ENCODE measurements around the gene MAP2.

MAP2 gene

GRCh38 chr2:209648714-209649113, 224.9 kb downstream of the MAP2 start:
- DNase-seq (ENCODE audit: low read depth, low spot score): no peak

DNA sequence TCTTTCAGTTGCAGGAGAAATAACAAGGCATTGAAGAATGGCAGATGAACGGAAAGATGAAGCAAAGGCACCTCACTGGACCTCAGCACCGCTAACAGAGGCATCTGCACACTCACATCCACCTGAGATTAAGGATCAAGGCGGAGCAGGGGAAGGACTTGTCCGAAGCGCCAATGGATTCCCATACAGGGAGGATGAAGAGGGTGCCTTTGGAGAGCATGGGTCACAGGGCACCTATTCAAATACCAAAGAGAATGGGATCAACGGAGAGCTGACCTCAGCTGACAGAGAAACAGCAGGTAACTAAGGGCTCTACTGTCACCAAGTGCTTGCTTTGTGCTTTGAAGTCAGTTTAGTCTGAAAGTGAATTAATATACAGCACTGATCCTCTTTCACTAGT, 229.3 kb downstream of the MAP2 start:
- no peak for DNase-seq (ENCODE audit: low read depth, low spot score)

DNA sequence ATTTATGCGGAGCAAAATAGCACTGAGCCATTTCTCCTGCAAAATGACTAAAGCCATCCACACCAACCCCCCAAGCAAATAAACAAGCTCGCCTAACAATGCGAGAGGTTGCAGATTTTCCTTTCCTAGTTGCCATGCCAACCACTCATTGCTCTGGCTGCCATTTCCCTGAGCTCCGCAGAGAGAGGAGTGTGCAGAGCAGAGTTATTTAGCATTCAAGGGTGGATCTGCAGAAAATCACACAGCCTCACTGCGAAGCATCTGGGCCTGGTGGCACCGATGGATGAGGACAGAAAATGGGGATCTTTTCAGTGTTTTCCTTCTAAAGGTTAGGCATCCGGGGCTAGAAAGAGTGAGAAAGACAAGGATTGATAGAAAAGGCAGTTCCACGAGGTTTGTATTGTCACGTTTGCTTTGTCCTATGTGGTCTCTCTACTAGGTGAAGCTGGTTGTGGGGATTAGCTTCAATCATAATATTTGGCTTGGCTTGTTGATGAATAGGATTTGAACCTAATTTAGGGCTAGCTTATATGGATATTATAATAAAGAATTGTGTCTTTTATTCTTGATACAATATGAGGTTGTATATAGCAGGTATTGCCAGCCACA, 237.5 kb downstream of the MAP2 start:
- DNase-seq (ENCODE audit: low read depth, low spot score): no peak

DNA sequence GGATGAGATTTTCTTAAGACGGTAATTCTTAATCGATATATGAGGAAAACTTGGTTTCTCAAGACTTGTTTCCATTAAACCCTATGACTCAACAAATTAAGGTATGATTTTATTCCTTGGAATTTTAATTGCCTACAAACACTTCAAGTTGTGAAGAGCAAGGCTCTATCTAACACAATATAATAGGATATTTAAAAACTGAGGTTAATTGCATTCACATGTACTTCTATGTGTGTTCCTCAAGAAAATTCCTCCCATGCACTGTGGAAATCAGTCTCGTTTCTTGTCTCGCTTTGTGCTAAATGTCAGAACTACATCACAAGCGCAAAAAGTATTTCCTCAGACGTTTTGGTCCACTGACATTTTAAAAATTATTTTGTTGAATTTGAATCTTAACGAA, 238.2 kb downstream of the MAP2 start:
- DNase-seq (ENCODE audit: low read depth, low spot score): no peak

DNA sequence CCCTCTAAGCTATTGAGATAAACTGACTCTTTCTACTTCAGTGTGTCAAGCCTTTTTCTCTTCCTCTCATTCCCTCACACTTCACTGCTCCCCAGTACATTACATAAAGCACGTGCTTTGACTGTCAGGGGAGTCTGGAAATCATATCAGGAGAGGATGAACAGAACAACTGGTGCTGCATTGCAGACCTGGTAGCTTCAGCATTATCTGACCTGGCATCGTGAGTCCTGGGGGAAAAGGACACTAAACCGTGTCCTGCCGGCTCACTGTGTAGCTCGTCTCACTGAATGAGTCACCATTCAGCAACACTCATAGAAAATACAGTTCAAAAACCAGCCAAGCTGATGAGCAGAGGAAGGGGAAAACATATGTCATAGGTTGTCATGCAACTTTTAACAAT, 239.3 kb downstream of the MAP2 start:
- no peak for DNase-seq (ENCODE audit: low read depth, low spot score)

GRCh38 chr2:209663656-209664055, 239.8 kb downstream of the MAP2 start:
- no peak for DNase-seq (ENCODE audit: low read depth, low spot score)

DNA sequence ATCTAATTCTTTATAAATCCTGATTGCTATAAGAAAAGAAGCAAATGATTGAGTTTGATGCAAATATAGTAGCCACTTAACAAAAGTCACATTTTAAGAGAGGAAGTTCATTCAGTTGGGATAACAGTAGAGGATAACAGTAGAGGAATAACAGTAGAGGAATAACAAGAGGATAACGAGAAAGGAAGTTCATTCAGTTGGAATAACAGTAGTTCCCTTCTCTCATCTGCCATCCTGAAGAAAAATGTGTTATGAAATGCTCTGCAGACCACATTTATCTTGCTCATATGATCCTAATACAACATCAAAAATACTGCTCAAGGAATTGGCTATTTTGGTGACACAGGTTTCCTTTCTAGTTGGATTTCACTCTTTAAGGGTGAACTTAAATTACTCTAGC, 242.4 kb downstream of the MAP2 start:
- no peak for DNase-seq (ENCODE audit: low read depth, low spot score)

GRCh38 chr2:209671020-209671680, 247.3 kb downstream of the MAP2 start:
- no peak for DNase-seq (ENCODE audit: low read depth, low spot score)

- DNase-seq (ENCODE audit: low read depth, low spot score): no peak
These were observed 250.0 kb downstream of the MAP2 start for GRCh38 chr2:209673811-209674210.

GRCh38 chr2:209680596-209680995, 256.7 kb downstream of the MAP2 start:
- no peak for DNase-seq (ENCODE audit: low read depth, low spot score)

- DNase-seq (ENCODE audit: low read depth, low spot score): no peak
These were observed 257.4 kb downstream of the MAP2 start for GRCh38 chr2:209681201-209681735.

- DNase-seq (ENCODE audit: low read depth, low spot score): no peak
These were observed 258.8 kb downstream of the MAP2 start for GRCh38 chr2:209682646-209683045.

- no peak for DNase-seq (ENCODE audit: low read depth, low spot score)
These were observed 261.5 kb downstream of the MAP2 start for GRCh38 chr2:209685340-209685739.

DNA sequence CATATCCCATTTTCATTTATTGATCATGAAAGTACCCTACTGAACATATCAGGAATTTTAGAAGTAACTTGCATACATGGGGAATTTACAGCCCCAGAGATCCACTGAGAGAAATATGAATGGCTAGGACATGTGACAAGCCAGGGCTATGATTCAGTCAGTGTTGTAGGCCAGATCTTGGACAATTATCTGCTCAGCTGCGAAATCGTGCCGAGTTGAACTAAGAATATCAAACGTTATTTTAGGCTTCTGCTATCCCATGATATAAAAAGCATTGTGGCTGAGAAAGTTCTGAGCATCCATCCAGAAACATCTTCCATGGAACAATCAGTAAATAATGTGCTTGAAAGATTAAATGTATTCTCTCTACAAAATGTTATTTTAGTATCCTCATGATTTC, 262.1 kb downstream of the MAP2 start:
- no peak for DNase-seq (ENCODE audit: low read depth, low spot score)

- no peak for DNase-seq (ENCODE audit: low read depth, low spot score)
These were observed 262.6 kb downstream of the MAP2 start for GRCh38 chr2:209686448-209686847.

- DNase-seq (ENCODE audit: low read depth, low spot score): no peak
These were observed 263.6 kb downstream of the MAP2 start for GRCh38 chr2:209687323-209687969.

GRCh38 chr2:209688385-209688784, 264.5 kb downstream of the MAP2 start:
- no peak for DNase-seq (ENCODE audit: low read depth, low spot score)

GRCh38 chr2:209690029-209690754, 266.3 kb downstream of the MAP2 start:
- no peak for DNase-seq (ENCODE audit: low read depth, low spot score)

DNA sequence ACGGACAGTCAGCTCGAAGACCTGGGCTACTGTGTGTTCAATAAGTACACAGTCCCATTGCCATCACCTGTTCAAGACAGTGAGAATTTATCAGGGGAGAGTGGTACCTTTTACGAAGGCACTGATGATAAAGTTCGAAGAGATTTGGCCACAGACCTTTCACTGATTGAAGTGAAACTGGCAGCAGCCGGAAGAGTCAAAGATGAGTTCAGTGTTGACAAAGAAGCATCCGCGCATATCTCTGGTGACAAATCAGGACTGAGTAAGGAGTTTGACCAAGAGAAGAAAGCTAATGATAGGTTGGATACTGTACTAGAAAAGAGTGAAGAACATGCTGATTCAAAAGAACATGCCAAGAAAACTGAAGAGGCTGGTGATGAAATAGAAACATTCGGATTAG, 270.9 kb downstream of the MAP2 start:
- DNase-seq (ENCODE audit: low read depth, low spot score): no peak

DNA sequence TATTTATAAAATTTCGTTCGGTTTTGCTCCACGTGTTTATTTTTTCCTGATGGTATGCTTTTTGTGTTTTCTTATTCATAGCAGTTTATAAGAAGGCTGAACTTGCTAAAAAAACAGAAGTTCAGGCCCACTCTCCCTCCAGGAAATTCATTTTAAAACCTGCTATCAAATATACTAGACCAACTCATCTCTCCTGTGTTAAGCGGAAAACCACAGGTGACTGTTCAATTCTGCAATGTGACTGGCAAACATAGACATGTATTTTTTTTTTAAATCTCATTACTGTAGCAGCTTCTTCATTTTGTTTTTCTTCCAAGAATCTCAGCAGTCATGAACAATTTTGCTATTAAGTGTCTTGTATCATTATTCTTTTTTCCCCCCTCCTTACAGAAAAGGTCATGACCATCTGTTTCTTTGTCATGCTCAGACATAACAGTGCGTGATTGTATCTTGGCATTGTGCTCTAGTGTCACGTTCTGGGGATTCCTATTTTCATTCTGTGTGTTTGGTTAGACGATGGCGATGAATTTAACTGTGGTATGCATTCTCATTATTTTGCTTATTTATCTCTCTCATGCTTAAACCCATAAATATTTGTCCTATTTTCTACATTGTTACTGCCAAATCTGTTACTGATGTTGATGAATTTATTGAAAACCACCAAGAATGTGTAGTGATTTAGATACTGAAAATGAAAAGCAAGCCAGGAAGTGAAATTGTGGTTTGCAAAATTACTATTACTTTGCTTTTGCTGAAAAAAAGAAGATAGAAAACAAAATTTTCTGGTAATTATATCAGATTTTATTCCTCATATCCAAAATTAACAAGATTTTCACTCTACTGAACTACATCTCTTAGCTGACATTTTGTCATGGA, 273.2 kb downstream of the MAP2 start:
- DNase-seq (ENCODE audit: low read depth, low spot score): no peak

DNA sequence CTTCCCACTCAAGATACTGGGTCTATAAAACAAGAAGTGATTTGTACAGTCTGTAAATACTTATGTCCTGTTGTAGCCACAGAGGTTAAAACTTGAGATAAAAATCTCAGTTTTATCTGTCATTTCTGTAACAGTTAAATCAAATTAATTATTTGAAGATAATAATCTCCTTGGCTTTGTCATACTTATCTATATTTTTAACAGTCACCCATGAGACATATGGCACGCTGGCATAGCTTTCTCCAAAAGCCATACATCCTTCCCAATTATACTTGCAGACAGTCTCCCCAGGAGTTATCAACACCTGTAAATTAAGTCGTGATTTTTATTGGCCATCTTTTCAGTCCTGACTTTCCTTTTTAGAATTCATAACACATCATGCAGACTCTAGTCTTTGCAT, 278.9 kb downstream of the MAP2 start:
- no peak for DNase-seq (ENCODE audit: low read depth, low spot score)

All from activated naive CD8-positive, alpha-beta T cell treated with anti-CD3 and anti-CD28 coated beads, Interleukin-2, amount 50 U/mL, for 16 hours (primary cell).